Stimulated activated CD4-positive, alpha-beta T cell treated with anti-CD3 and anti-CD28 coated beads, Interleukin-1b, Interleukin-23, amount 100 ng/mL, for 24 hours (primary cell): Measurements from ENCODE around the gene TBCC.
"Not testable (repeated sequence)": the region's sequence is repeated elsewhere in the genome, so short reads cannot be mapped to it uniquely, and the experiment has no call there.

Experiments used
- DNase-seq, 4 experiments: peaks; one replicate each; pipeline ENCODE4 v3.0.0-alpha.2; 2020; ENCODE audit warnings: low read depth in 4 of 4, low spot score in 1 of 4

Gene TBCC

GRCh38 chr6:42745640-42746462 is at the start of gene TBCC:
TSS of gene TBCC (minus strand) at chr6:42746103. CDS start at chr6:42746073, 30 bp downstream.
- DNase-seq = peak; percentile 79 to 91 (median 82)

DNA sequence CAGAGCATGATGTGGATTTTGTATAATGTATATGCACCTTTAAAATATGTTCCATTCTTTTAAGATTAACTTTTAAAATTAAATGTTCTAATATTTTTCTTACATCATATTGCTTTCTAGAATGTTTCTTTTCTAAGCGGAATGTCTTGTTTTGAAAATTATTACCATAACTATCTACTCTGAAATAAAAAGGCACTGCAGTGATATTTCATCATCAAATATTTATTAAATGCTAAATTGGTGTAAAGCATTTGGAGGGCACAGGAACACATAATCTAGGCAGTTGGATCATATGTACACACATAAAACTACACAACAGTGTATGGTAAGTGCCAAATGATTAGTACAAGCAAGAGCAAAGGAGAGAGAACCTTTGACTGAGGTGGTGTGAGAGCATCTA is 49.7 kb upstream of the TBCC start:
- no peak for DNase-seq

DNA sequence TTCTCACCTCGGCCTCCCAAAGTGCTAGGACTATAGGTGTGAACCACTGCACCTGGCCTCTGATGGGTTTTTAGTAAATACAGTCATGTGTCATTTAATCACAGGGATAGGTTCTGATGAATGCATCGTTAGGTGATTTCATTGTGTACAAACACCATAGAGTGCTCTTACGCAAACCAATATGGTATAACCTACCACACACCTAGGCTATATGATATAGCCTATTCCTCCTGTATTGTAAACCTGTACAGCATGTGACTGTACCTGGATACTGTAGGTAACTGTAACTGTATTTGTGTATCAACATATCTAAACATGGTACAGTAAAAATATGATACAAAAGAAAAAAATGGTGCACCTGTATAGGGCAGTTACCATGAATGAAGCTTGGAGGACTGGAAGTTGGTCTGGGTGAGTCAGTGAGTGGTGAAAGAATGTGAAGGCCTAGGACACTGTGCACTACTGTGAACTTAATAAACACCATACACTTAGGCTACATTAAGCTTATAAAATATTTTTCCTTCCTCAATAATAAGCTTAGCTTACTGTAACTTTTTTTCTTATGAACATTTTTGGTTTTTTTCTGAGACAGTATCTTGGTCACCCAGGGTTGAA is 45.9 kb upstream of the TBCC start:
- no peak for DNase-seq

DNA sequence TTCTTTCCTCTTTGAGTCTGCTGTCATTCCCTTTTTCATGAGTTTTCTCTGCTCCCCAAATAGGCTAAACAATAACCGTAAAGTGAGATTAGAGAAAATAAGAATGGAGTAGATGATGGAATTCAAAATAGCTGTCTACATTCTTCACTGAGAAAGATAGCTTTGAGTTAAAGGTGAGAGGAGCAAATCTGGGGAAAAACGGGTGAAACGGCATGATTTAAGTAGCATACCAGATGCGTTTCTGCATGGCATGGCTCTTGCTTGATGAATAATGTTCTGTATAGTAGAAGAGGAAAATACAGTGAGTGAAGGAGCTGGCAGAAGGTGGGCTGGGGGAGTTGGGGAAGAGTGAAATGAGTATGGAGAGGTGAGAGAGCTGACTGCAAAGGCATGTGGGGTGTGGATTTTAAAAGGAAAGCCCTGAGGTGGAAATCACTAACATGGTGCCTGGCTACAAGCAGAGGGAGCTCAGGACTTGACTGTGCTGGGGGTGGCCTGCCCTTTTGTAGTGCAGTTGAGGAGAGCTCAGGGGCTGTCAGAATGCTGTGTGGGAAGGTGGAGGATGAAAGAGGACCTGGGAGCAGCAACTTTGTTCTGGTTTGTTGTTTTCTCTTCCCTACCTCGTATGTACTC is 44.8 kb upstream of the TBCC start:
- DNase-seq = no peak

DNA sequence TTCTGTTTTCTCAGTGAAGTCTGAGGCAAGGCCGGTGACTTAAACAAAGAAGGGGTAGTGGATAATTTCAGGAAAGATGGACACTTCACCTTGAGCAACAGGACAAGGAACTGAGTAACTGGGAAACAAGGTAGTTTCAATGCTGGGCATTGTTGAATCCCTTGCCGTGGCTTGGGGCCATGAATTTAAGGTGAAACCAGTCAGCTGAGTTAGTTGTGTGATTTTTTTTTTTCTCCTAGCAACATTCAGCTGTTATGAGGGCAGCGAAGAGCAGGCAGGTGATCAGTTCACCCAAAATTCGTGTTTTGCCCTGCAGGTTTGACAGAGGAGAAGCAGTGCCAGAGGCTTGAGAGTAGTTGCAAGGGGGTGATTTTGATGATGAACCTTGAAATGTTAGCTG is 42.8 kb upstream of the TBCC start:
- no peak for DNase-seq

- DNase-seq = no peak
These were observed 41.2 kb upstream of the TBCC start for GRCh38 chr6:42787063-42787472.

- no peak for DNase-seq
These were observed 40.7 kb upstream of the TBCC start for GRCh38 chr6:42786525-42786985.

DNA sequence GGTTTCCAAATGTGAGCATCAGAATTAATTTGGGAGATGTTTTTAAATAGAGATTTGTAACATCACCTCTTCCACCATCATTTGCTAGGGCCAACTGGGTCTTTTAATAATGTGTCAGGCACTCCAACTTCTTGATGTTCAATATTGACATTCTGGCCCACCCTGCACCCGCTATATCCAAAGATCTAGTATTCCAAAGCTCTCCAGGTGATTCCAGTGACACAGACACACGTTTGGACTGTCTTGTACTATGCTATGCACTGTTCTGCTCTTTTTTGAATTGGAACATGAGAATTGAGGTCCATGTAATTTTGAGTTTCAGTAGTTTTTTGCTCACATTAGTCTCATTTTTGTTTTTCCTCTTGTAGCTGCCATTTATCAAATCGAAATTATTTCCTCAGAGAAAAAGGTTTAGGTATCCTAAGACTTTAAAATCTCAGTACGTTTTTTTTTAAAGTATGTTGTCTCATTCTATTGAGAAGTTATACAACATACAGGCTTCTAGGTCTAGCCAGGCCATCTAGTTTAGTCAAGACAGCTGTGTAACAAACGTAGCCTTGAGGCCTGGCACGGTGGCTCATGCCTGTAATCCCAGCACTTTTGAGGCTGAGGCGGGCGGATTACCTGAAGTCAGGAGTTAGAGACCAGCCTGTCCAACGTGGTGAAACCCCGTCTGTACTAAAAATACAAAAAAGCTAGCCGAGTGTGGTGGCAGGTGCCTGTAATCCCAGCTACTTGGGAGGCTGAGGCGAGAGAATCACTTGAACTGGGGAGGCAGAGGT is 39.0 kb upstream of the TBCC start:
- no peak for DNase-seq

GRCh38 chr6:42783876-42784642 is 38.2 kb upstream of the TBCC start:
- DNase-seq = no peak

DNA sequence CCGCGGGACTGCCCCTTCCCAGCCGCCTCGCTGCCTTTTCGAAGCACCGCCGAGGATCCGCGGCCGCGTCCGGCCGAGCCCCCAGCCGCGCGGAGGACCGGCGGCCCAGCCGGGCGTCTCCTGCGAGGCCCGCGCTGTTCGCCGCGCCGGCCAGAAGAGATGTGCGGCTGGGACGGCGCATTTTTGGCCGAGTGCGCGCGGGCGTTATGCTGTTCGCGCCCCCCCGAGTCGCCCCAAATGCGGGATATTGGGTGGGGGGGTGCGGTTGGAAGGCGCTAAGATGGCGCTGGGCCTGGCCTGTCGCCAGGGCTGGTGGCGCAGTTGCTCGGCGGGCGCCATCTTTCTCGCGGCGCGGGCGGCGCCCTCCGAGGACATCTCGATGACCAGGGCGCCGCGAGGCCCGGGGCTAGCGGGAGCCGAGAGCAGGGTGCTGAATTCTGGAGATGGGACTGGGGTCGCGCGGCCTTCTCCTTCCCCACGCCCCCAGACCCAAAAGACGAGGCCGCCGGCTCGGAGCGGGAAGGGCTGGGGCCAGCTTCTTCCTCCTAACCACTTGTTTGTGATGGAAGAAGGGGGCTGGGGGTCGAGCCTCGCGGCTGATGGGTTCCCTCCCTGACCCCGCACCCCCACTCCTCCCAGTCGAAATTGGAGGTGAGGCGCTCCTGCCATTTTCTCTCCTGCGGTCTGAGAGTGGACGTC is 37.4 kb upstream of the TBCC start:
- DNase-seq = peak; percentile 48 to 61 (median 56)

DNA sequence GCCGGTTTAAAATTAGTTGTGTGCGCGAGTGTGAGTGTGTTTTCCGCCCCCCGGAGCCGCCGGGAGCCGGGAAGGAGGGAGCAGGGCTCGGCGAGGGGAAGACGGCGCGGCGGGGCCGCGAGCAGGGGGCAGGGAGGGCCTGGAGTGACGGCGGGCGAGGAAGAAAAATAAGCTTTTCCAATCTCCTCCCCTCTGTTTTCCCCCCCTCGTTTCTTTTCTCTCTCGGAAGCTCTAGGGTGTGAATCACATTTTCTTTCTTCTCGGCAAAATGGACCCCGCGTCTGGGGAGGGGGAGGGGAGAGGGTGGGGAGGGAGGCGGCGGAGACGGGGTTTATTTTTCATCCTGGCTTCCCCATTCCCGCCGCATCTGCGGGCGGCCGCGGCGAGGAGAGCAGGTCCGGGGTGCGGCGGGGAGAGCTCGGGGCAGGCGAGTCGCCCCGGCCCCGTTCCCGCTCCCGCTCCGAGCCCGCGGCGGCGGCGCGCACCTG is 36.8 kb upstream of the TBCC start:
- DNase-seq = peak; percentile 39 to 62 (median 50)

DNA sequence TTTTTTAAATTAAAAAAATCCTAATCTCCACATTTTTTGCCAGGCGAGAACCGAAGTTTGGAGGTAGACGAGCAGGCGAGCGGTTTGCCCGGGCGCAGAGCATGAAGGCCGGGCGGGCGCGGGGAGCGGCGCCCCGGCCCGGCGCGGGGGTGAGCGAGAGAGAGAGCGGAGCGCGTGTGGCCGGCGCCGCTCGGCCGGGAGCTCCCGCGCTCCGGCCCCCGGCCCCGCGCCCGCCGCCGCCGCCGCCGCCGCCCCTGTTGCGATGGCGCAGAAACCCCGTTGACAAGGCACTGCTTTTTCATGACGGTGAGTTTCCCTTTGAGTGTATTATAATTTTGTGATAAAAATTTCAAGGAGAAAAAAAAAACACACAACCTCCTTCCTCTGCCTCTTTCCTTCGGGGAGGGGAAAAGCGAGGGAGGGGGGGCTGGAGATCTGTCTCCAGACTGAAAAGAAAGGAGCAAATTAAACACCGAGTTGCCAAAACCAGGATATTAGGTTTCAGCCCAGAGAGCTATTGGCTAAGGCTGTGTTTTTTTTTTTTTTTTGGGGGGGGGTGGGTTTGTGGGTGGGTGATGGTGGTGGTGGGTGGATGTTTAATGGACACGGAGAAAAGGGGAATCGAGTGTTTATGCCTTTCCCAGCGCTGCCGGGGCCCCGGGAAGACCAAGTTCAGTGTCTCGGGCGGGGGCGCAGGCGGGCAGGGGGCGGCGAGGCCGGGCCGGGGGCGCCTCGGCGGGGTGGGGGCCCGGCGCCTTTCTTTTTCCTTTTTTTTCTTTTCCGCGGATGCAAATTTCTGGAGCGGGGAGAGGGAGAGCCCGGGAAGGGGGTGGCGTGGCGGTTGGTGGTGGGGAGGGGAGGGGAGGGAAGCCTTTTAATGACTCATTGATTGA is 36.1 kb upstream of the TBCC start, which contains the start of gene BICRAL:
TSS of gene BICRAL (plus strand) at position 257 of the 893 bp plus-strand sequence. CDS start 39,971 bp downstream, outside the sequence.
- DNase-seq = peak; percentile 33 to 65 (median 54)

DNA sequence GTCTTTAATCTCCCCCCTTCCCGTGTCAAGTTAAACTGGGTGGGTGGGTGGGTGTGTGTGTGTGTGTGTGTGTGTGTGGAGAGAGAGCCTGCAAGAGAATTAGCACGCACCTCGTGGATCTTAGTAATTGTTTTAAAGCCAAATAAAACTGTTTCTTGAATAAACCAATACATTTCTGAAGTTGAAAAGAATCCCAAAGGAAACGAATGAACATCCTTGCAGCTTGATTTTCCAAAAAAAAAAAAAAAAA is 35.6 kb upstream of the TBCC start:
- no peak for DNase-seq

DNA sequence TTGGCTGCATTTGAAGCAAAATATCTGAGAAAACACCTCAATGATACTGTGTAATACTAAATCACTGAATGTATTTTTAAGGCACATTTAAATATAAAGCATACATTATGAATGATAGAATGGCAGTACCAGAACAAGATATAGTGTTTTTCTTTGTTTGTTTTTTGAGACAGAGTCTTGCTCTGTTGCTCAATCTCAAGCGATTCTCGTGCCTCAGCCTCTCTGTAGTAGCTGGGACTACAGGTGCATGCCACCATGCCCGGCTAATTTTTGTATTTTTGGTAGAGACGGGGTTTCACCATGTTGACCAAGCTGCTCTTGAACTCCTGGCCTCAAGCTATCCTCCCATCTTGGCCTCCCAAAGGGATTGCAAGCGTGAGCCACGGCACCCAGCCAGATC is 33.6 kb upstream of the TBCC start:
- DNase-seq = no peak

DNA sequence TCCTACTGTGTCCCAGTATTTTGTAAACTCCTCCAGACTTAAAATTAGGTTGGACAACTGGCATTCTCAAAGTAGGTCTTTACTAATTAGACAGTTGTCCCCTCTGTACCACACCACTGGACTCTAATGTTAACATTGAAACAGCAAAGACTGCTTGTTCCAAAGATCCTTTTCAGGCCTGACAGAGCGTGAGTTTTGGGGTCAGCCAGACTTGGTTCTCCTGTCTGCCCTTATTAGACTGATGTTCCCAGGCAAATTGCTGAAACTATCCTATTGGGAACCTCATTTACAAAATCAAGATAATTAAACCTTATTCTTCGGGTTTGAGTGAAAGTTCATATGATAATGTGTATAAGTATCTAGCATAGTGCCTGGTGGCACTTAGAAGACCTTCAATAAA is 32.2 kb upstream of the TBCC start:
- DNase-seq = no peak

DNA sequence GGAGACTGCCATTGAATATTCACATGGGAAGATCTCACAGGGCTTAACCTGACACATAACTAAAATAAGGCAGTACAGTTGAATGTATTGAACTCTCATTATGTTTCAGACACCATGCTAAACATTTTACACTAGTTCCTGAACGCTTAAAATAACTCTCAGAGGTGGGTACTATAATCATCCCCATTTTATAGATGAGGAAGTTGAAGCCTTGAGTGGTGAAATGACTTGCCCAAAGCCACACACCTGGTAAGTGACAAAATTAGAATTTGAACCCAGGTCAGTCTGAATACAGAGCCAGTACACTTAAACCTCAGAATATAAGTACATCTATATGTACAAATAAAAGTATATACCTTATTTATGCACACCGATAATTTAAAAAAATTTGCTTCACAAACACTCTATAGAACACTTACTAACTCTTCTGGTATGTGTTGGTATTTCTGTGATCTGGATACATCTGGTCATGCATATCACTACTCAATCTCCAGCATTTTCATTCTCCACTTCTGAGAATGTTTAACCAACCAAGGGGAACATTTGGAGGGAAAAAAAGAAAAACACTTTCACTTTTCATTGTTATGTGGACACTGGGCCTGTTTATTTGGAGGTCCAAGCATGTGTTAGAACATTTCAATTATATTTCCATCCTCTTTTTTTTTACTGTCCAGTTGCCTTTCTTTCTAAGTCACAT is 31.4 kb upstream of the TBCC start:
- no peak for DNase-seq

GRCh38 chr6:42774821-42775487 is 29.1 kb upstream of the TBCC start:
- DNase-seq = not testable (repeated sequence)

GRCh38 chr6:42774201-42774600 is 28.3 kb upstream of the TBCC start:
- DNase-seq = no peak
